ENCODE data around the gene HOXC10.
A peak's percentile ranks its signal among the peaks of the same experiment; 100 is the strongest.

HOXC10 gene

DNA sequence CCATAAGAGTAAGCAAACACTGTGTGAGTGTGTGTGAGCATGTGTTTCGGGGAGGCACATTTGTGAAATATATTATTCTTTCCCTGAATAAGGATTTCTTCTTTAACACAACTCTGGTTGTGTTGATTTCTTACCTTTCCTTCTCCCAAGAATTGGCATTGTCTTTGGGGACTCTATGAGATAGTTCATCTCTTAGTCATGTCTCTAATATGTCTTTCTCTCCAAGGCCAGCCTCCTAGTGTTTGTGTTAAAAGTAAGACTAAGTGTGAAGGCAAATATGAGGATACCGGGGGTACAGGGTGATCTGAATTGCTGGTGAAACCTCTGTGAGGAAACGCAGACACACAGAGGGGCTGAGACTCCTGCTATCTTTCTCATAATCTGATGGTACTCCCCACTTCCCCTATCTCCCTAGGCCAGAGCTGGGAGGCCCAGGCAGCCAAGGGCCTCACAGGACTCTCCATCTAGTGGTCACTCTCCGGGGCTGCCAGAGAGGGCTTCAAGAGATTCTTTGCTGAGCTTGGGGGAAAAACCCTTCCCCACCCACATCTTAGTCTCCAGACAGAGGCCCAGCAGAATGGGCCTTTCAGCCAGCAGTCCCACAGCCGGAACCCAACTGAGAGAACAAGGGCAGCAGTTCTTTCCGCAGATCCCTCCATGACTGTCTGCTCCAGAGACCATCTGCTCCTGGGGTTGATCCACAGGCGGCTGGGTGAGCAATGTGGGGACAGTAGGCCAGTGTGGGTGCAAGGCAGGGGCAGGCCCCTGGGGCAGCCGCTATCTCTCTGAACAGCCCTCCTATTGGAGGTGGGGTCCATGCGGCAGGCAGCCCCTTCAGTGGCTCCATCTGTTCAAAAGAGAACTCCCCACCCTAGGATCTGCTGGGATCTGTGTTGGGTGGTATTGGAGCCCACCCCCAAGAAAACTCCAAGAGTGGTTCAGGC, 36.0 kb upstream of the HOXC10 start:
- no peak for DNase-seq (ENCODE audit: low read depth, low spot score)
- TF ChIP-seq FOXP2 (optimal IDR thresholded peaks at IDR 0.05; ENCODE audit: control extremely low read depth, extremely low read length, insufficient read depth), result no peak
- no peak for TF ChIP-seq EZH2 (IDR thresholded peaks at IDR 0.05)
- TF ChIP-seq POLR2AphosphoS5 (IDR thresholded peaks at IDR 0.05; ENCODE audit: borderline replicate concordance, low read depth, low read length), result no peak
- Histone ChIP-seq H3K27ac (peak overlapping the region; percentile 15; the same call in 1 of the 2 replicates), H3K36me3 (ENCODE audit: insufficient read depth, low read length) (peaks cover 8% of the 10 kb centered on the region; the same call in 1 of the 2 replicates), H3K4me3 (no peak overlapping the region), H3K9ac (ENCODE audit: insufficient read length) (no peak overlapping the region), H3K9me3 (ENCODE audit: low read depth, low read length) (no peaks in the 10 kb centered on the region)

DNA sequence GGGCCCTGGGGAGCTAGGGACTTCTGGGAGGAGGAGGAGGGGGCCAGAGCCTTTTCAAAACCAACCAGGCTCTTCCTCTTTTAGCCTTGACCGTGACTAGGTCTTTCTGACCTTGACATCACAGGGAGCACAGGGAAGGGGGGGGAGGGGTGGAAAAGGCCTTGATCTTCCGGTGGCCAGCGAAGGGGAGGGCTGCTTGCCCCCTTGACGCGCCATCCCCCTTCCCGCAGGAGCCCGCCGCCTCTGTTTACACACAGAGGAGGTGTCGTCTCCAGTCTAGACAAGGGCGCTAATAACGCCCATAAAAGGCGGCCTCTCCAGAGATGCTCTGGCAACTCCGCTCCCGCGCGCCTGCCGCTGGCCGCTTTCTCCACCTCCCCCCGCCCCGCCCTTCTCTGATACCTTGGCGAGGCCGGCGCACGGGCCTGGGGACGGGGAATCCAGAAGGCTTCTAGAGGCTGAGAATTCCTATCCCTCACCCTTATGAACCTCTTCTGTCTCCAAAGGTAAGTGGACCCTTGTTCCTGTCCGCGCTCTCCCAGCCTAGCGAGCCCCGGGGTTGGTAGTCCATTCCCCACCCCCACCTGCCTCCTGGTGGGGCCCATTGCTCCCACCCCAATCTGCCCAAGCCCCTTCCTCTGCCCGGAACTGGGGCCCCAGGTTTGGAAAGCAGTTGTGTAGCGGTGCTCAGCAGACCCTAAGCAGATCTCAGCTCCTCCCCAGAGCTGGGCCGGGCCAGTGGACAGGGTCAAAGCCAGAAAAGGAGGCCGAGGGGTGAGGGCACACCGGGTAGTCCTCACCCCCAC, 35.1 kb upstream of the HOXC10 start:
- DNase-seq (ENCODE audit: low read depth, low spot score), result no peak
- Histone ChIP-seq H3K27ac (no peak overlapping the region), H3K36me3 (ENCODE audit: insufficient read depth, low read length) (peaks cover 7% of the 10 kb centered on the region; the same call in 1 of the 2 replicates), H3K9me3 (ENCODE audit: low read depth, low read length) (no peaks in the 10 kb centered on the region), H3K9ac (ENCODE audit: insufficient read length) (no peak overlapping the region), H3K4me3 (no peak overlapping the region)
- TF ChIP-seq FOXP2 (optimal IDR thresholded peaks at IDR 0.05; ENCODE audit: control extremely low read depth, extremely low read length, insufficient read depth) (no peak), POLR2AphosphoS5 (IDR thresholded peaks at IDR 0.05; ENCODE audit: borderline replicate concordance, low read depth, low read length) (no peak), EZH2 (IDR thresholded peaks at IDR 0.05) (no peak)

DNA sequence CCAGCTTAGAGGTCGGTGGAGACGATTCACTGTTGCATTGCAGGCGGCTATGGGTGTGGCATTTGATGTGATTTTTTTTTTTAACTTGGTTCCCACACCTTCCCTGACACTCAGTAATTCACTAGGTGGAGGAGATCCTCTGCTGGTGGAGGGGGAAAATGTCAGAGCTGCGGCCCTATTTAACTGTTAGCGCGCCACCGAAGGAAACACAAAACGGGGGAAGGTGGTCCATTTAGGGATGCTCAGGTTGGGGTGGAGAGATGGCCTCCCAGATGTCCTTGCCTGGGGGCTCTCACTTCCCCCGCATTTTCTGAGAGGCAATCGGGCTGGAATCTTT, 34.5 kb upstream of the HOXC10 start:
- no peak for DNase-seq (ENCODE audit: low read depth, low spot score)
- H3K36me3 ChIP-seq (ENCODE audit: insufficient read depth, low read length), result peaks cover 5% of the 10 kb centered on the region; the same call in 1 of the 2 replicates
- H3K27ac ChIP-seq, result no peak overlapping the region
- no peak overlapping the region for H3K9ac ChIP-seq (ENCODE audit: insufficient read length)
- H3K9me3 ChIP-seq (ENCODE audit: low read depth, low read length), result no peaks in the 10 kb centered on the region
- TF ChIP-seq EZH2 (IDR thresholded peaks at IDR 0.05), result no peak
- no peak for TF ChIP-seq POLR2AphosphoS5 (IDR thresholded peaks at IDR 0.05; ENCODE audit: borderline replicate concordance, low read depth, low read length)
- TF ChIP-seq FOXP2 (optimal IDR thresholded peaks at IDR 0.05; ENCODE audit: control extremely low read depth, extremely low read length, insufficient read depth), result no peak
- no peak overlapping the region for H3K4me3 ChIP-seq

DNA sequence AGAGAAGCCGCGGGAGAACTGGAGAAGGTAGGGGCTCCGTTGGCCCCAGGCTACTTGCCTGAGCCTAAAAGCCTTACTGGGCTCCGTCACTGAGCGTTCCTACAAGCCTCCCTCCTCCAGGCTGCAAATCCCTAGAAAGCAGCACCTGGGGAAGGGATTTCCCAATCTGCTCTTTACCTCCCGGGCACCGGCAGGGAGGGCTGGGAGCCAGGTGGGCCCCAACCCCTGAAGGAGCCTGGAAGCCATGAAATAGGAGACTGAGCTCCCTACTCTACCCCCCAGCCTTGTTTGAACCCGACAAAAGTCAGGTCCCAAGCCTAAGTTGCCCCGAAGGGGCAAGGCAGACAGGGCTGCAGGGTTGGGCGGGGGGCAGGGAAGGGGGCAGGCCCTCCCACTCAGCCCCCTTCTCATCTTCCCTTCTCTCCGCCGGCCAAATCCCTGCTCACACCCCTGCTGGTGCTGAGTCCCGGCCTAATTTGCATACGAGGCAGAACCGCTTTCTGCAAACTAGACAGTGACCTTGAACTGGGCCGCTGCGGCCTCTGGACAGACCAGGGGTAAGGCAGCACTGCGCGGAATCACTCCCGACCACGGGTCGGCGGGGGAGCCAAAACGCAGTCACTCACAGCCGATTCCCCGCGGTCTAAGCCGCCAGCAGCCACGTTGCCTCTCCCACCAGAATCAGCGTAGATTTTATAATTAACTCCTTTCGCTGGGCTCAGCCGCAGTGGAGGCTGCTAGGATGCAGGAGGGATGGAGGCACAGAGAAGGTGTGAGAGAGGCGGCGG, 34.0 kb upstream of the HOXC10 start:
- Histone ChIP-seq H3K4me3 (no peak overlapping the region), H3K9ac (ENCODE audit: insufficient read length) (no peak overlapping the region), H3K27ac (no peak overlapping the region), H3K36me3 (ENCODE audit: insufficient read depth, low read length) (peaks cover 2% of the 10 kb centered on the region; the same call in 1 of the 2 replicates), H3K9me3 (ENCODE audit: low read depth, low read length) (no peaks in the 10 kb centered on the region)
- DNase-seq (ENCODE audit: low read depth, low spot score), result no peak
- TF ChIP-seq EZH2 (IDR thresholded peaks at IDR 0.05) (no peak), POLR2AphosphoS5 (IDR thresholded peaks at IDR 0.05; ENCODE audit: borderline replicate concordance, low read depth, low read length) (no peak), FOXP2 (optimal IDR thresholded peaks at IDR 0.05; ENCODE audit: control extremely low read depth, extremely low read length, insufficient read depth) (no peak)

DNA sequence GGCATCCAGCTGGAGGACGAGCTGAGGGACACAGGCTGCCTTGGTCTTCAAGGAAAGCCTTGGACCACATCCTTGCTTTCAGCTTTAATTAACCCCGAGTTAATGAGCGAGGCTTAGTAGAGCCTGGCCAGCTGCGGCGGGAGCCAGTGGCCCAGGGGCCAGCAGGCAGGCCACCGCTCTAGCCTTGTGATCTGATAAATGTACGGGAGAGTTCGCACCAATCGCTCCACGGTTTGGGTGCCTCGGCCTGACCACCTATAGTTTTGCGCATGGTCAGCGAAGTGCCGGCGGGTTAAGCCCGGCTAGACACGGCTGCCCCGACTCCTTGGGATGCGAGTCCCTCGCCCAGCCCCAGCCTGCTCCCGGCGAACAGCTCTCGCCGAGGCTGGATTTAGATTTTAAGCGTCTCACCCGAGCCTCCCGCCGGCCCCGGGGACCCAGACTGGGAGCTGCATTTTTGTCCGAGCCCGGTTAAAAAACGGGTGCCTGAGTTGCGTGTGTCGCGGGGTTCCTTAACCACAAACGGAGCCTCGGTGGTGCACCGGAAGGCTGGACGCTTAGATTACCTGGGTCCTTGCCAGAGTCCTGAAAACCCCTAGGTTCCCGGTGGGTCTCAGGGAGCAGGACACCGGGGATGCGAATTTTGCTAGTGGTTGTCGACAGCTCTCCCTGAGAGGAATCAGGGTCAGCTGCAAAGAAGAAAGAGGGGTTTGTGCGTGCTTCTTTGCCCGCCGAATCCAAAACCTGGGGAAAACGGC, 33.2 kb upstream of the HOXC10 start:
- Histone ChIP-seq H3K9me3 (ENCODE audit: low read depth, low read length) (no peaks in the 10 kb centered on the region), H3K9ac (ENCODE audit: insufficient read length) (no peak overlapping the region), H3K27ac (no peak overlapping the region), H3K36me3 (ENCODE audit: insufficient read depth, low read length) (no peaks in the 10 kb centered on the region), H3K4me3 (no peak overlapping the region)
- no peak for DNase-seq (ENCODE audit: low read depth, low spot score)
- TF ChIP-seq FOXP2 (optimal IDR thresholded peaks at IDR 0.05; ENCODE audit: control extremely low read depth, extremely low read length, insufficient read depth) (no peak), POLR2AphosphoS5 (IDR thresholded peaks at IDR 0.05; ENCODE audit: borderline replicate concordance, low read depth, low read length) (no peak), EZH2 (IDR thresholded peaks at IDR 0.05) (no peak)

DNA sequence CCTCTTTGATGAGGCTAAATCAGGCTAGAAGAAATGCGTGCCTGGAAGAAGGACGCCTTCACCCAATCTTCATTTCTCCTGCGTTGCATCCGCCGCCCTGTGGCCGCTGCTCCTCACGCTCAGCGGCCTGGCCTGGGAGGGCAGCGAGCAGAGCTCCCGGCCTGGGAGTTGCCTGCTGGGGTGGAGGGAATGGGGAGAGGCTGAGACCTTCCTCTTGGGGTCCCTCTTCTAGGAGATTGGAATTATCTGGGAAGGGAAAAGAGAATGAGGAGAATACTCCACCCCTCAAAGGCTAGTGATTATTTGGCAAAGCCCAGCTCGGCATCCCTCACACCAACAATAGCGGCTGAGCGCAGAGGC, 32.6 kb upstream of the HOXC10 start:
- TF ChIP-seq FOXP2 (optimal IDR thresholded peaks at IDR 0.05; ENCODE audit: control extremely low read depth, extremely low read length, insufficient read depth), result no peak
- TF ChIP-seq POLR2AphosphoS5 (IDR thresholded peaks at IDR 0.05; ENCODE audit: borderline replicate concordance, low read depth, low read length), result no peak
- no peak for TF ChIP-seq EZH2 (IDR thresholded peaks at IDR 0.05)
- Histone ChIP-seq H3K9ac (ENCODE audit: insufficient read length) (no peak overlapping the region), H3K4me3 (no peak overlapping the region), H3K27ac (no peak overlapping the region), H3K36me3 (ENCODE audit: insufficient read depth, low read length) (no peaks in the 10 kb centered on the region), H3K9me3 (ENCODE audit: low read depth, low read length) (no peaks in the 10 kb centered on the region)
- no peak for DNase-seq (ENCODE audit: low read depth, low spot score)

DNA sequence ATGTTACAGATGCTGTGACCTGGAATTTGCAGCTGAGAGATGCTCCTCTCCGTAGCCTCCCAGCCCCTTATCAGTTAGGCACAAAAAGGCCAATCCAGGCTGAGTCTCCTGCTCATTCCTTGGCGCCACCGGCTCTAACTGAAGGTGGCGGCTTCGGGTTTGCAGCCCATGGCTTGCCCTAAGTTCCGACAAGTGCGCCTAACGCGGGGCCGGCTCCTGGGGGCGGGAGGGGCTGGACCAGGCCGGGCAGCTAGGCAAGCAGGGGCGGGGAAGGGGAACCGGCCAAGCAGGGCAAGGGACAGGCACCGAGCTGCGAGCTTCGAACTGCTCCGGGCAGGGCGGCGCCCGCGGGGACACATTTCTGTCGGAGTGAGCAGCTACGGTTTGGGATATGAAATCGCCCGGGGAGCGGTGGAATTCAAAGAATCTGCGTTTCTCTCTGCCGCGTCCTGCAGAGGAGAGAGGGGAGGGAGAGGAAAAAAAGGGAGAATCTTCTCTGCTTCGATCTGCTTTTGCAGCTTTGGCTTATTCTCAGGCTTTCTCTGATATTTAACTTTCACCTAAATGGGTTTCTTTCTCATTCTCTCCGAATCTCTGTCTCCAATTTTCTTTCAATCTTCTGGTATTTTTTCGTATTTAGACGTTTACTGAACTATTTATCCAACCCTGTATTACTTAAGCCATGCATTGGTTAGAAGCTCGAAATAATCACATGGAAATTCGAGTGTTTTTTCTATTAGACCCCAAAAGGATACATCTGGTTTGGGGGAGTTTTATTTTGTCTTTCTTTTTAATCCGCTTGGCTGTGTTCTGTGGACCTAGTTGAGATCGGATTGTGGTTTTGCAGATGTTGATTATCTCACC, 31.8 kb upstream of the HOXC10 start:
- no peak for DNase-seq (ENCODE audit: low read depth, low spot score)
- Histone ChIP-seq H3K4me3 (peak overlapping the region; percentile 42), H3K27ac (peak overlapping the region; percentile 74), H3K36me3 (ENCODE audit: insufficient read depth, low read length) (no peaks in the 10 kb centered on the region), H3K9ac (ENCODE audit: insufficient read length) (peak overlapping the region; percentile 9), H3K9me3 (ENCODE audit: low read depth, low read length) (no peaks in the 10 kb centered on the region)
- no peak for TF ChIP-seq POLR2AphosphoS5 (IDR thresholded peaks at IDR 0.05; ENCODE audit: borderline replicate concordance, low read depth, low read length)
- no peak for TF ChIP-seq EZH2 (IDR thresholded peaks at IDR 0.05)
- no peak for TF ChIP-seq FOXP2 (optimal IDR thresholded peaks at IDR 0.05; ENCODE audit: control extremely low read depth, extremely low read length, insufficient read depth)

All from SK-N-MC (cell line).